ENCODE data around the gene ARMC5.

- no peak for TF ChIP-seq RCOR1 (conservative IDR thresholded peaks at IDR 0.05; ENCODE audit: low read depth, low read length)
- TF ChIP-seq ZZZ3 (IDR thresholded peaks at IDR 0.05; ENCODE audit: control insufficient read depth, insufficient read length, low read depth), result no peak
- TF ChIP-seq CTCF (IDR thresholded peaks at IDR 0.05 in 2 of 3, conservative IDR thresholded peaks at IDR 0.05 in 1 of 3; ENCODE audit: control insufficient read depth in 2 of 3, extremely low read depth in 1 of 3, insufficient read depth in 1 of 3, low read depth in 3 of 3, low read length in 3 of 3), result no peak
- no peak for TF ChIP-seq HCFC1 (IDR thresholded peaks at IDR 0.05; ENCODE audit: low read length)
Measured at GRCh38 chr16:31467151-31467773, 8.0 kb downstream of the ARMC5 start.

Measured in GM12878 (cell line).